A673 (cell line): ENCODE results near the gene KLHDC8B. TPM values are rescaled to one million over a fixed set of nuclear protein-coding genes. Genes with fewer than 3 reads are reported as not detected.

Source experiments
- BruUV-seq: library from RNA; stranded (reverse); fragments of 400-500 nt; replicated peaks from 2 replicates; lab custom pipeline; 2021; lab: Mats Ljungman, UMichigan
- CTCF ChIA-PET: fragments of 300-600 bp; sonication (Branson Sonifier 250); formaldehyde crosslinking; loops from one replicate; lab custom pipeline; 2022; ENCODE audit warnings: antibody characterized with exemption; lab: Charles Lee
- POLR2A ChIA-PET: fragments of 300-600 bp; sonication (Branson Sonifier 250); formaldehyde crosslinking; loops from one replicate; lab custom pipeline; 2022; ENCODE audit warnings: antibody characterized with exemption; ENCODE audit not compliant: low non-redundant PET; lab: Charles Lee
- DNase-seq: peaks from one replicate; pipeline ENCODE4 v3.0.0-alpha.2; 2015; ENCODE audit warnings: low spot score
- H3K27ac ChIP-seq: fragments of 200-600 bp; sonication (generic); 2 replicates; pipeline ENCODE4 v1.5.1; 2016; ENCODE audit warnings: mixed run types, low read depth, mild to moderate bottlenecking, mixed read lengths, antibody characterized with exemption, low read length; ENCODE audit not compliant: poor library complexity, severe bottlenecking
- H3K27me3 ChIP-seq: fragments of 200-600 bp; sonication (generic); replicated peaks from 2 replicates; pipeline ENCODE4 v1.6.1; 2017; ENCODE audit warnings: mixed run types, low read depth, mild to moderate bottlenecking, mixed read lengths, antibody characterized with exemption, low read length; ENCODE audit not compliant: insufficient read depth, poor library complexity
- H3K36me3 ChIP-seq: fragments of 200-600 bp; sonication (generic); 2 replicates; pipeline ENCODE4 v1.6.1; 2016; ENCODE audit warnings: mixed run types, mild to moderate bottlenecking, mixed read lengths, antibody characterized with exemption, low read length; ENCODE audit not compliant: insufficient read depth, poor library complexity, severe bottlenecking
- H3K4me1 ChIP-seq: fragments of 200-600 bp; sonication (generic); 2 replicates; pipeline ENCODE4 v1.6.1; 2017; ENCODE audit warnings: mixed run types, mild to moderate bottlenecking, mixed read lengths, antibody characterized with exemption, low read length; ENCODE audit not compliant: insufficient read depth, poor library complexity, severe bottlenecking
- H3K4me3 ChIP-seq: fragments of 200-600 bp; sonication (generic); 2 replicates; pipeline ENCODE4 v1.5.1; 2016; ENCODE audit warnings: low read depth, mixed run types, mild to moderate bottlenecking, mixed read lengths, low read length; ENCODE audit not compliant: poor library complexity, severe bottlenecking
- H3K9me3 ChIP-seq: fragments of 200-600 bp; sonication (generic); 2 replicates; pipeline ENCODE4 v1.6.1; 2016; ENCODE audit warnings: mixed run types, low read depth, mild to moderate bottlenecking, mixed read lengths, antibody characterized with exemption, low read length; ENCODE audit not compliant: poor library complexity, severe bottlenecking
- CTCF ChIP-seq: fragments of 300-800, 200-600 bp; sonication (generic); conservative IDR thresholded peaks from 2 replicates; pipeline ENCODE4 v1.5.1; 2017; ENCODE audit warnings: low read depth, mild to moderate bottlenecking, antibody characterized with exemption, low read length, moderate library complexity, mixed read lengths
- EZH2 ChIP-seq: fragments of 200-600 bp; sonication (generic); IDR thresholded peaks from 2 replicates; pipeline ENCODE4 v1.6.1; 2017; ENCODE audit warnings: borderline replicate concordance, low read depth, mild to moderate bottlenecking, mixed read lengths, antibody characterized with exemption, low read length; ENCODE audit not compliant: poor library complexity, severe bottlenecking
- intact Hi-C: fragments of 100-400 bp; cut with micrococcal nuclease; formaldehyde crosslinking; loops from one replicate; pipeline ENCODE4 v1.10.0; 2022; ENCODE audit not compliant: unreplicated experiment
- total RNA-seq: library from RNA; stranded (reverse); gene quantifications from 2 replicates; pipeline ENCODE4 v1.2.3, GENCODE V29; 2021

KLHDC8B gene
- total RNA-seq, 1 experiment from 2014 or later: 5.1 TPM

GRCh38 chr3:49161197-49161596 is 10.2 kb upstream of the KLHDC8B start:
- Histone ChIP-seq H3K27ac (no peak overlapping the region), H3K4me1 (no peaks in the 10 kb centered on the region), H3K36me3 (no peaks in the 10 kb centered on the region), H3K27me3 (no peaks in the 10 kb centered on the region), H3K4me3 (no peak overlapping the region), H3K9me3 (no peaks in the 10 kb centered on the region)
- no TSS peak for BruUV-seq
- intact Hi-C loops: no loop called here
- TF ChIP-seq CTCF (no peak), EZH2 (no peak)
- DNase-seq: no peak
- POLR2A ChIA-PET: no interaction called here
- CTCF ChIA-PET: no interaction called here

DNA sequence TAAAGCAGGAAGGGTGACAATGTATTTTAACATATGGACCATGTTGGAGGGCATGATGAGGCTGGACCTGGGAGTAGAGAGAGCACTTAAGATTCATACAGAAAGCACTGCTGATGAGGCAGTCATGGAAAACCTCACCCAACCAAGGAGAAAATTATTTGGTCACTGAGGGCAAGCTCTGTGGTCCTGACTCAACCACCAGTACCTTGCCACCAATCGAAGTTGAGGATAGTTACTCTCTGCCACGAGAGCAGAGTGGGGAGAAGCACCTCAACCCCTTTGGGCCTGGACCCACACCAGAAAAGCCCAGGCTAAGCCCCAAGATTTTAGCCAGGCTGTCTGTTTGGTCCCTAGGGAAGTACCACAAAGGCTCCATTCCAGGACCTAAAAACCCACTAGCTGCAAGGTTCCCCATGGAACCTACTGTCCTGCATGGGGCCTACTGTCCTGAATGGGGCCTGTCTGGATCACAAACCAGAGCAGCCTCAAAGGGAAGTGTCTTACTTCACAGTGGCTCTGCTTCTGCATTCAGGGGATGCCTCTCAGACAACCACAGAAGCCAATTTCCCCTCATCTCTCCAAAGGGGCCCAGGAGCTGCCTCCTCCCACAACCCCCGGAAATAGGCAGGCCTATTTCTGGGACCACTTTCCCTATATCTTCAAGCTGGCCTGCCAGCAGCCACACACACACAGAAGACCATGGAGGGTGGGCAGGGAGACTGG is 9.4 kb upstream of the KLHDC8B start:
- Histone ChIP-seq H3K36me3 (no peaks in the 10 kb centered on the region), H3K4me1 (no peaks in the 10 kb centered on the region), H3K27me3 (no peaks in the 10 kb centered on the region), H3K4me3 (no peak overlapping the region), H3K27ac (no peak overlapping the region), H3K9me3 (no peaks in the 10 kb centered on the region)
- ChIA-PET CTCF (no interaction called here), POLR2A (no interaction called here)
- TF ChIP-seq CTCF: no peak
- TF ChIP-seq EZH2: no peak
- no peak for DNase-seq
- intact Hi-C loops: no loop called here
- no TSS peak for BruUV-seq

GRCh38 chr3:49162751-49163419 is 8.5 kb upstream of the KLHDC8B start:
- ChIA-PET POLR2A (no interaction called here), CTCF (no interaction called here)
- H3K36me3 ChIP-seq: no peaks in the 10 kb centered on the region
- intact Hi-C loops: no loop called here
- no peaks in the 10 kb centered on the region for H3K9me3 ChIP-seq
- TF ChIP-seq EZH2 (no peak), CTCF (no peak)
- no peak overlapping the region for H3K27ac ChIP-seq
- no peaks in the 10 kb centered on the region for H3K27me3 ChIP-seq
- H3K4me1 ChIP-seq: no peaks in the 10 kb centered on the region
- DNase-seq: no peak
- BruUV-seq: no TSS peak
- no peak overlapping the region for H3K4me3 ChIP-seq
